Panc1 (cell line): ENCODE results near the gene FTSJ3. TPM values are rescaled to one million over a fixed set of nuclear protein-coding genes. Genes with fewer than 3 reads are reported as not detected.

Experiments used
- ATAC-seq: fragments of 200-7000 bp; cut with Tn5 transposase; 2 replicates; pipeline ENCODE4 v1.9.1; 2020; ENCODE audit warnings: mild to moderate bottlenecking, moderate library complexity
- BruUV-seq: library from RNA; stranded (reverse); fragments of 400-500 nt; replicated peaks from 2 replicates; lab custom pipeline; 2021; lab: Mats Ljungman, UMichigan
- CTCF ChIA-PET: fragments of 300-600 bp; sonication (Branson Sonifier 250); formaldehyde crosslinking; loops from one replicate; lab custom pipeline; 2022; ENCODE audit warnings: antibody characterized with exemption; lab: Charles Lee
- POLR2A ChIA-PET: fragments of 300-600 bp; sonication (Branson Sonifier 250); formaldehyde crosslinking; loops from one replicate; lab custom pipeline; 2022; ENCODE audit warnings: antibody characterized with exemption; lab: Charles Lee
- DNase-seq: peaks from one replicate; pipeline ENCODE4 v3.0.0-alpha.2; 2010; ENCODE audit warnings: low read depth, low spot score
- H3K27ac ChIP-seq: 2 replicates; pipeline ENCODE4 v1.5.1; 2011; ENCODE audit warnings: mild to moderate bottlenecking, low read length, inconsistent platforms
- H3K27me3 ChIP-seq: fragments of 200-500 bp; sonication (Bioruptor generic); 2 replicates; pipeline ENCODE4 v1.6.0; 2014; ENCODE audit warnings: low read length, inconsistent platforms; ENCODE audit not compliant: control insufficient read depth, insufficient read depth
- H3K36me3 ChIP-seq: fragments of 200-500 bp; sonication (Bioruptor generic); 2 replicates; pipeline ENCODE4 v1.5.1; 2014; ENCODE audit warnings: inconsistent platforms, mild to moderate bottlenecking, low read length, moderate library complexity; ENCODE audit not compliant: control insufficient read depth, insufficient read depth
- H3K4me1 ChIP-seq: 2 replicates; pipeline ENCODE4 v1.5.1; 2011; ENCODE audit warnings: inconsistent platforms, mild to moderate bottlenecking, low read length, moderate library complexity; ENCODE audit not compliant: control insufficient read depth, insufficient read depth
- H3K4me3 ChIP-seq, 2 experiments: 2 replicates each; pipeline ENCODE4 v1.5.1; 2011 to 2012; ENCODE audit warnings: low read depth in 2 of 2, low read length in 2 of 2, mild to moderate bottlenecking in 2 of 2, inconsistent platforms in 1 of 2, moderate library complexity in 1 of 2
- H3K9me3 ChIP-seq: fragments of 200-500 bp; sonication (Bioruptor generic); 2 replicates; pipeline ENCODE4 v1.5.1; 2014; ENCODE audit warnings: low read depth, mild to moderate bottlenecking, inconsistent platforms, low read length, moderate library complexity; ENCODE audit not compliant: control insufficient read depth, insufficient read depth
- CTCF ChIP-seq: fragments of 450-650 bp; IDR thresholded peaks from 2 replicates; pipeline ENCODE4 v1.5.1; 2017; ENCODE audit warnings: mild to moderate bottlenecking
- POLR2AphosphoS5 ChIP-seq: IDR thresholded peaks from 2 replicates; pipeline ENCODE4 v1.6.1; 2012; ENCODE audit warnings: mild to moderate bottlenecking, low read depth, low read length, moderate library complexity
- REST ChIP-seq, 2 experiments: IDR thresholded peaks; 2 replicates each; pipeline ENCODE4 v1.6.1; 2011 to 2012; ENCODE audit warnings: low read depth in 2 of 2, control low read depth in 1 of 2, low read length in 1 of 2, mild to moderate bottlenecking in 1 of 2, moderate library complexity in 1 of 2; ENCODE audit not compliant: insufficient read depth in 1 of 2
- SIN3A ChIP-seq: IDR thresholded peaks from 2 replicates; pipeline ENCODE4 v1.6.1; 2012; ENCODE audit warnings: low read depth, mild to moderate bottlenecking, low read length, moderate library complexity, borderline replicate concordance; ENCODE audit not compliant: insufficient read depth
- TCF7L2 ChIP-seq: IDR thresholded peaks from 2 replicates; pipeline ENCODE4 v1.6.1; 2011; ENCODE audit warnings: mild to moderate bottlenecking, low read depth, low read length, inconsistent platforms
- in situ Hi-C: cut with HindIII; loops from 2 replicates; pipeline ENCODE4 v1.10.0; 2016; ENCODE audit warnings: low sequenced_read_pairs, low pct_unique_long_range_greater_than_20kb
- intact Hi-C: fragments of 100-400 bp; cut with micrococcal nuclease; formaldehyde crosslinking; loops from one replicate; pipeline ENCODE4 v1.10.0; 2022; ENCODE audit not compliant: unreplicated experiment
- total RNA-seq: library from RNA; stranded (reverse); gene quantifications from one replicate; pipeline ENCODE4 v1.2.1, GENCODE V29; 2021; ENCODE audit not compliant: unreplicated experiment

The FTSJ3 gene
- total RNA-seq, 1 experiment from 2014 or later: 41.3 TPM

- H3K9me3 ChIP-seq: no peaks in the 10 kb centered on the region
- TF ChIP-seq REST (IDR thresholded peaks at IDR 0.05; ENCODE audit: insufficient read depth in 1 of 2, low read depth in 2 of 2, low read length in 1 of 2) (no peak), TCF7L2 (no peak), POLR2AphosphoS5 (no peak), SIN3A (no peak), CTCF (no peak)
- CTCF ChIA-PET: no interaction called here
- POLR2A ChIA-PET: no interaction called here
- in situ Hi-C loops (no loop called here), intact Hi-C loops (no loop called here)
- peaks cover 31% of the 10 kb centered on the region for H3K36me3 ChIP-seq
- ATAC-seq: no peak
- BruUV-seq: no TSS peak
- H3K4me1 ChIP-seq: peaks cover 13% of the 10 kb centered on the region
- no peak overlapping the region for H3K4me3 ChIP-seq
- no peak overlapping the region for H3K27ac ChIP-seq
- no peak for DNase-seq
- no peaks in the 10 kb centered on the region for H3K27me3 ChIP-seq
These were observed 4.0 kb upstream of the FTSJ3 start for GRCh38 chr17:63831505-63831904.

- ChIA-PET POLR2A (interaction anchor here (1.2 kb wide), 1 partner anchor 58 kb away, joined by 3 read pairs; no protein-coding TSS in a partner anchor), CTCF (no interaction called here)
- Histone ChIP-seq H3K27me3 (no peaks in the 10 kb centered on the region), H3K27ac (no peak overlapping the region), H3K9me3 (no peaks in the 10 kb centered on the region), H3K4me3 (no peak overlapping the region), H3K4me1 (peaks cover 13% of the 10 kb centered on the region), H3K36me3 (peaks cover 35% of the 10 kb centered on the region)
- TSS peak; percentile 90 for BruUV-seq
- in situ Hi-C loops (no loop called here), intact Hi-C loops (no loop called here)
- DNase-seq: no peak
- TF ChIP-seq REST (IDR thresholded peaks at IDR 0.05; ENCODE audit: insufficient read depth in 1 of 2, low read depth in 2 of 2, low read length in 1 of 2) (no peak), POLR2AphosphoS5 (no peak; the same call in 1 of the 2 replicates), TCF7L2 (no peak)
- no peak for ATAC-seq
These were observed 3.5 kb upstream of the FTSJ3 start for GRCh38 chr17:63830904-63831491.
